Tibial nerve (tissue), 4 donors: ENCODE measurements around the gene ZNF280D. TPM values are rescaled to one million over a fixed set of nuclear protein-coding genes. Genes with fewer than 3 reads are reported as not detected.

Experiments
- DNase-seq, 2 donors: peaks; one replicate each; pipeline ENCODE4 v3.0.0-alpha.2; 2019; ENCODE audit warnings: low spot score in 2 of 2
- H3K27ac ChIP-seq, 4 donors: fragments of 200-600 bp; sonication (generic) in 3 of 4; one replicate each; pipeline ENCODE4 v1.5.1; 2017 to 2019; ENCODE audit warnings: mild to moderate bottlenecking in 1 of 4
- H3K27me3 ChIP-seq, 2 donors: fragments of 200-600 bp; sonication (generic) in 1 of 2; one replicate each; pipeline versions ENCODE4 v1.5.1 to v1.6.0; 2017 to 2019
- H3K36me3 ChIP-seq, 3 donors: fragments of 200-600 bp; sonication (generic); one replicate each; pipeline ENCODE4 v1.5.1; 2018 to 2019
- H3K4me1 ChIP-seq, 4 donors: fragments of 200-600 bp; sonication (generic) in 3 of 4; one replicate each; pipeline ENCODE4 v1.5.1; 2017 to 2019
- H3K4me3 ChIP-seq, 4 donors: fragments of 200-600 bp; sonication (generic) in 3 of 4; one replicate each; pipeline ENCODE4 v1.5.1; 2017 to 2019; ENCODE audit warnings: mild to moderate bottlenecking in 1 of 4, moderate library complexity in 1 of 4
- H3K9me3 ChIP-seq, 4 donors: fragments of 200-600 bp; sonication (generic) in 3 of 4; one replicate each; pipeline ENCODE4 v1.5.1; 2017 to 2019
- CTCF ChIP-seq, 5 experiments: fragments of 200-600 bp in 3 of 5; fragments of 450-650 bp in 2 of 5; sonication (generic) in 3 of 5; IDR thresholded peaks; one replicate each; pipeline ENCODE4 v1.5.1; 2016 to 2019; ENCODE audit warnings: antibody characterized with exemption in 5 of 5, mild to moderate bottlenecking in 3 of 5, moderate library complexity in 2 of 5
- EP300 ChIP-seq, 2 donors: sonication (generic); formaldehyde crosslinking; IDR thresholded peaks; one replicate each; pipeline ENCODE4 v1.6.1; 2017; ENCODE audit warnings: antibody characterized with exemption in 2 of 2, mild to moderate bottlenecking in 1 of 2
- POLR2A ChIP-seq, 2 donors: fragments of 450-650 bp; IDR thresholded peaks; one replicate each; pipeline ENCODE4 v1.6.1; 2017; ENCODE audit warnings: antibody characterized with exemption in 2 of 2, mild to moderate bottlenecking in 2 of 2, moderate library complexity in 2 of 2
- WGBS, 2 donors: methylation state at CpG; one replicate each; pipeline ENCODE4 v1.1.5; 2018; 5-methylcytosine and 5-hydroxymethylcytosine counted together
- total RNA-seq, 4 donors: library from RNA; depleted of rRNA; stranded (reverse); fragments of >200 nt; gene quantifications; one replicate each; pipeline ENCODE4 v1.1.0, GENCODE V29; 2016

Gene ZNF280D
- total RNA-seq, 4 donors from 2014 or later = 60.6 to 107 (median 75.2) TPM

- Histone ChIP-seq H3K9me3 (no peaks in the 10 kb centered on the region), H3K4me1 (no peaks in the 10 kb centered on the region), H3K4me3 (no peak overlapping the region), H3K36me3 (peaks cover 0 to 57% (median 0%) of the 10 kb centered on the region in 3 donors), H3K27me3 (no peaks in the 10 kb centered on the region), H3K27ac (no peak overlapping the region)
- DNase-seq = no peak
- WGBS, 2 donors = 88 to 93% methylated on average over 1 of the region's 1 CpG
- no peak for TF ChIP-seq CTCF (IDR thresholded peaks at IDR 0.05)
- TF ChIP-seq POLR2A (IDR thresholded peaks at IDR 0.05) = no peak
- no peak for TF ChIP-seq EP300 (IDR thresholded peaks at IDR 0.05)
Observed at GRCh38 chr15:56675930-56676329, 57.4 kb downstream of the ZNF280D start.

- Histone ChIP-seq H3K9me3 (no peaks in the 10 kb centered on the region), H3K36me3 (peaks cover 0 to 65% (median 0%) of the 10 kb centered on the region in 3 donors), H3K4me3 (no peak overlapping the region), H3K27ac (no peak overlapping the region), H3K27me3 (no peaks in the 10 kb centered on the region), H3K4me1 (no peaks in the 10 kb centered on the region)
- DNase-seq = no peak
- TF ChIP-seq POLR2A (IDR thresholded peaks at IDR 0.05) (no peak), CTCF (IDR thresholded peaks at IDR 0.05) (no peak), EP300 (IDR thresholded peaks at IDR 0.05) (no peak)
Observed at GRCh38 chr15:56674857-56675256, 58.5 kb downstream of the ZNF280D start.

GRCh38 chr15:56672721-56673120 lies 60.6 kb downstream of the ZNF280D start:
- Histone ChIP-seq H3K4me3 (no peak overlapping the region), H3K36me3 (peaks cover 0 to 67% (median 0%) of the 10 kb centered on the region in 3 donors), H3K4me1 (no peaks in the 10 kb centered on the region), H3K27ac (no peak overlapping the region), H3K27me3 (no peaks in the 10 kb centered on the region), H3K9me3 (no peaks in the 10 kb centered on the region)
- DNase-seq = no peak
- TF ChIP-seq POLR2A (IDR thresholded peaks at IDR 0.05) (no peak), CTCF (IDR thresholded peaks at IDR 0.05) (no peak), EP300 (IDR thresholded peaks at IDR 0.05) (no peak)

- 71 to 95% methylated on average over 1 of the region's 1 CpG for WGBS, 2 donors
Observed at GRCh38 chr15:56667517-56667916, 65.8 kb downstream of the ZNF280D start.

GRCh38 chr15:56660943-56661342 lies 72.4 kb downstream of the ZNF280D start:
- no peak for DNase-seq
- H3K9me3 ChIP-seq = no peaks in the 10 kb centered on the region
- H3K36me3 ChIP-seq = peaks cover 0 to 80% (median 0%) of the 10 kb centered on the region in 3 donors
- H3K4me3 ChIP-seq = no peak overlapping the region
- TF ChIP-seq POLR2A (IDR thresholded peaks at IDR 0.05) (no peak), CTCF (IDR thresholded peaks at IDR 0.05) (no peak), EP300 (IDR thresholded peaks at IDR 0.05) (no peak)
- no peaks in the 10 kb centered on the region for H3K27me3 ChIP-seq
- no peak overlapping the region for H3K27ac ChIP-seq
- H3K4me1 ChIP-seq = no peaks in the 10 kb centered on the region

More at GRCh38 chr15:56667517-56667916, 65.8 kb downstream of the ZNF280D start:
- Histone ChIP-seq H3K27me3 (no peaks in the 10 kb centered on the region), H3K4me3 (no peak overlapping the region), H3K9me3 (no peaks in the 10 kb centered on the region), H3K36me3 (peaks cover 0 to 73% (median 0%) of the 10 kb centered on the region in 3 donors), H3K27ac (no peak overlapping the region), H3K4me1 (no peaks in the 10 kb centered on the region)
- no peak for TF ChIP-seq POLR2A (IDR thresholded peaks at IDR 0.05)
- TF ChIP-seq CTCF (IDR thresholded peaks at IDR 0.05) = no peak
- DNase-seq = no peak
